Fibroblast of lung (primary cell): Measurements from ENCODE around the gene NELFB.

Source experiments
- CTCF ChIP-seq, 2 donors: IDR thresholded peaks in 1 of 2; conservative IDR thresholded peaks in 1 of 2; 1 replicate in 1 of 2; 2 replicates in 1 of 2; pipeline ENCODE4 v1.5.1; 2011 to 2012; ENCODE audit warnings: low read length in 2 of 2, control low read depth in 1 of 2, inconsistent platforms in 1 of 2, low read depth in 1 of 2, mild to moderate bottlenecking in 1 of 2
- EZH2 ChIP-seq: IDR thresholded peaks from 2 replicates; pipeline ENCODE4 v1.5.1; 2012; ENCODE audit warnings: low read length, control low read depth, mild to moderate bottlenecking; ENCODE audit errors: missing control alignments

GRCh38 chr9:137240318-137240840 is 14.7 kb upstream of the NELFB start:
- no peak for TF ChIP-seq CTCF (conservative IDR thresholded peaks at IDR 0.05 in 1 of 2, IDR thresholded peaks at IDR 0.05 in 1 of 2; ENCODE audit: low read depth in 1 of 2, low read length in 2 of 2)
- no peak for TF ChIP-seq EZH2
